HG03039 (cell line): Measurements from ENCODE around the gene GRK2.
"Not testable (repeated sequence)": the region's sequence is repeated elsewhere in the genome, so short reads cannot be mapped to it uniquely, and the experiment has no call there.

ENCODE experiments used
- ATAC-seq: cut with Tn5 transposase; IDR thresholded peaks from one replicate; pipeline ENCODE4 v1.9.1; 2021; ENCODE audit warnings: mild to moderate bottlenecking, moderate library complexity; ENCODE audit not compliant: unreplicated experiment

The GRK2 gene

GRCh38 chr11:67266449-67267187 lies at the start of gene GRK2:
GRK2 (plus strand) TSS chr11:67266473; CDS start chr11:67266700, 227 bp downstream.
- ATAC-seq = no peak

- ATAC-seq = no peak
Measured at GRCh38 chr11:67227726-67228125, 38.5 kb upstream of the GRK2 start.

GRCh38 chr11:67230406-67230805 lies 35.9 kb upstream of the GRK2 start:
- ATAC-seq = no peak

GRCh38 chr11:67230886-67231285 lies 35.4 kb upstream of the GRK2 start:
- ATAC-seq = no peak

GRCh38 chr11:67233584-67234190 lies 32.6 kb upstream of the GRK2 start:
- ATAC-seq = no peak

GRCh38 chr11:67234571-67234970 lies 31.7 kb upstream of the GRK2 start:
- ATAC-seq = not testable (repeated sequence)

- no peak for ATAC-seq
Measured at GRCh38 chr11:67237574-67237973, 28.7 kb upstream of the GRK2 start.

- ATAC-seq = no peak
Measured at GRCh38 chr11:67238894-67239782, 27.1 kb upstream of the GRK2 start.

- peak; percentile 81 for ATAC-seq
Measured at GRCh38 chr11:67239783-67240575, 26.3 kb upstream of the GRK2 start.

GRCh38 chr11:67240576-67241389 lies 25.5 kb upstream of the GRK2 start:
- no peak for ATAC-seq

- ATAC-seq = no peak
Measured at GRCh38 chr11:67242548-67242947, 23.7 kb upstream of the GRK2 start.

GRCh38 chr11:67243051-67243450 lies 23.2 kb upstream of the GRK2 start:
- ATAC-seq = no peak

- no peak for ATAC-seq
Measured at GRCh38 chr11:67245046-67245445, 21.2 kb upstream of the GRK2 start.

GRCh38 chr11:67247946-67248550 lies 18.2 kb upstream of the GRK2 start:
- no peak for ATAC-seq

GRCh38 chr11:67248653-67249052 lies 17.6 kb upstream of the GRK2 start:
- ATAC-seq = no peak

GRCh38 chr11:67250059-67251043 lies 15.9 kb upstream of the GRK2 start:
- no peak for ATAC-seq

GRCh38 chr11:67251841-67252240 lies 14.4 kb upstream of the GRK2 start:
- no peak for ATAC-seq

GRCh38 chr11:67252831-67253239 lies 13.4 kb upstream of the GRK2 start:
- ATAC-seq = no peak
